HCT116 (cell line): ENCODE data around the gene TBRG1.

ENCODE experiments used
- EZH2 ChIP-seq: fragments of 200-600 bp; sonication (generic); IDR thresholded peaks from 2 replicates; pipeline ENCODE4 v1.6.1; 2017; ENCODE audit warnings: antibody characterized with exemption, mixed run types
- JUND ChIP-seq: IDR thresholded peaks from 2 replicates; pipeline ENCODE4 v1.6.1; 2012
- POLR2A ChIP-seq: IDR thresholded peaks from 2 replicates; pipeline ENCODE4 v1.7.0; 2011; ENCODE audit warnings: borderline replicate concordance; ENCODE audit not compliant: insufficient read depth, insufficient read length; ENCODE audit errors: extremely low read depth
- POLR2AphosphoS5 ChIP-seq: IDR thresholded peaks from 2 replicates; pipeline ENCODE4 v1.6.1; 2011; ENCODE audit warnings: mild to moderate bottlenecking, low read depth, low read length, moderate library complexity
- RAD21 ChIP-seq: IDR thresholded peaks from 2 replicates; pipeline ENCODE4 v1.6.1; 2012; ENCODE audit warnings: low read depth, mild to moderate bottlenecking
- SRF ChIP-seq: IDR thresholded peaks from 2 replicates; pipeline ENCODE4 v1.6.1; 2012; ENCODE audit warnings: low read depth
- TCF7L2 ChIP-seq: IDR thresholded peaks from 2 replicates; pipeline ENCODE4 v1.7.0; 2011; ENCODE audit warnings: borderline replicate concordance, inconsistent platforms; ENCODE audit not compliant: insufficient read depth, insufficient read length; ENCODE audit errors: extremely low read depth
- TF ChIP-seq, protein P1 (sequence below), 3 experiments: fragments of 200-600 bp in 1 of 3; sonication (generic) in 1 of 3; IDR thresholded peaks in 2 of 3; conservative IDR thresholded peaks in 1 of 3; 2 replicates each; pipeline ENCODE4 v1.5.1; 2012 to 2017; ENCODE audit warnings: low read depth in 2 of 3, low read length in 2 of 3, antibody characterized with exemption in 1 of 3, borderline replicate concordance in 1 of 3, control low read depth in 1 of 3, mild to moderate bottlenecking in 1 of 3, mixed read lengths in 1 of 3, mixed run types in 1 of 3, moderate library complexity in 1 of 3; ENCODE audit not compliant: insufficient read depth in 1 of 3
- TF ChIP-seq, protein P2 (sequence below): IDR thresholded peaks from 2 replicates; pipeline ENCODE4 v1.6.1; 2012
- TF ChIP-seq, protein P3 (sequence below): IDR thresholded peaks from 2 replicates; pipeline ENCODE4 v1.6.1; 2012; ENCODE audit warnings: low read depth

DNA sequence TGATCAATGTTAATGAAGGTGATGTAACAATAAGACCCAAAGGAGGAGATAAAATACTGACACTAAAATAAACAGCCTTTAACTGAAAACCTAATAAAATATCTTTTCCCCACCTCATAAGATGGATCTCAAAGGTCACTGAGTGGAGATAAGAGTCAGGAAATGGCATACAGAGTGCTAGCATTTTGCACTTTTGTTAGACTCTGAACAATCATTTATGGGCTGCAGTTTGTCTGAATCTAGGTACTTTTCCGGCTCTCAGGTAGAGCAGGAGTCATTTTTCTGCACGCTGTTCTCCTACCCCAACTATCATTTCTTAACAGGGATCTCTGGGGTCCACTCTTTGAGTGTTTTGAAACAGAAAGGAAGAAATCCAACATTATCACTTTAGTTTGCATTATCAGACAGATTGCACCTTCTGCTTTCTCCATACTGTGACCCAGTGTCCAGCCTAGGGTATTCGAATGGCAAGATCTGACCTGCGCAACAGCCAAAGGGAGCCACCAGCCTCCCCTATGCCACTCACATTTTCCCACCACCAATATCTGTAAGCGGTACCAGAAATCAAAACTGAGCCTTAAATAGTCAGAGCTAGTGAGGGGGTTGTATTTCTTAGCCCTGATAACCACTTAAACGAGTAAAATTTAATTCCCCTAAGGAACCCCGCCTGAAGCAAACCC, 50.0 kb downstream of the TBRG1 start:
- TF ChIP-seq SRF (no peak), TCF7L2 (no peak), JUND (no peak), POLR2AphosphoS5 (no peak), EZH2 (no peak), RAD21 (no peak), POLR2A (no peak)
- TF ChIP-seq, protein P1, sequence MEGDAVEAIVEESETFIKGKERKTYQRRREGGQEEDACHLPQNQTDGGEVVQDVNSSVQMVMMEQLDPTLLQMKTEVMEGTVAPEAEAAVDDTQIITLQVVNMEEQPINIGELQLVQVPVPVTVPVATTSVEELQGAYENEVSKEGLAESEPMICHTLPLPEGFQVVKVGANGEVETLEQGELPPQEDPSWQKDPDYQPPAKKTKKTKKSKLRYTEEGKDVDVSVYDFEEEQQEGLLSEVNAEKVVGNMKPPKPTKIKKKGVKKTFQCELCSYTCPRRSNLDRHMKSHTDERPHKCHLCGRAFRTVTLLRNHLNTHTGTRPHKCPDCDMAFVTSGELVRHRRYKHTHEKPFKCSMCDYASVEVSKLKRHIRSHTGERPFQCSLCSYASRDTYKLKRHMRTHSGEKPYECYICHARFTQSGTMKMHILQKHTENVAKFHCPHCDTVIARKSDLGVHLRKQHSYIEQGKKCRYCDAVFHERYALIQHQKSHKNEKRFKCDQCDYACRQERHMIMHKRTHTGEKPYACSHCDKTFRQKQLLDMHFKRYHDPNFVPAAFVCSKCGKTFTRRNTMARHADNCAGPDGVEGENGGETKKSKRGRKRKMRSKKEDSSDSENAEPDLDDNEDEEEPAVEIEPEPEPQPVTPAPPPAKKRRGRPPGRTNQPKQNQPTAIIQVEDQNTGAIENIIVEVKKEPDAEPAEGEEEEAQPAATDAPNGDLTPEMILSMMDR (IDR thresholded peaks at IDR 0.05 in 2 of 3, conservative IDR thresholded peaks at IDR 0.05 in 1 of 3; ENCODE audit: borderline replicate concordance in 1 of 3, insufficient read depth in 1 of 3, low read depth in 2 of 3, low read length in 2 of 3): no peak
- TF ChIP-seq, protein P2, sequence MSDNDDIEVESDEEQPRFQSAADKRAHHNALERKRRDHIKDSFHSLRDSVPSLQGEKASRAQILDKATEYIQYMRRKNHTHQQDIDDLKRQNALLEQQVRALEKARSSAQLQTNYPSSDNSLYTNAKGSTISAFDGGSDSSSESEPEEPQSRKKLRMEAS: no peak
- TF ChIP-seq, protein P3, sequence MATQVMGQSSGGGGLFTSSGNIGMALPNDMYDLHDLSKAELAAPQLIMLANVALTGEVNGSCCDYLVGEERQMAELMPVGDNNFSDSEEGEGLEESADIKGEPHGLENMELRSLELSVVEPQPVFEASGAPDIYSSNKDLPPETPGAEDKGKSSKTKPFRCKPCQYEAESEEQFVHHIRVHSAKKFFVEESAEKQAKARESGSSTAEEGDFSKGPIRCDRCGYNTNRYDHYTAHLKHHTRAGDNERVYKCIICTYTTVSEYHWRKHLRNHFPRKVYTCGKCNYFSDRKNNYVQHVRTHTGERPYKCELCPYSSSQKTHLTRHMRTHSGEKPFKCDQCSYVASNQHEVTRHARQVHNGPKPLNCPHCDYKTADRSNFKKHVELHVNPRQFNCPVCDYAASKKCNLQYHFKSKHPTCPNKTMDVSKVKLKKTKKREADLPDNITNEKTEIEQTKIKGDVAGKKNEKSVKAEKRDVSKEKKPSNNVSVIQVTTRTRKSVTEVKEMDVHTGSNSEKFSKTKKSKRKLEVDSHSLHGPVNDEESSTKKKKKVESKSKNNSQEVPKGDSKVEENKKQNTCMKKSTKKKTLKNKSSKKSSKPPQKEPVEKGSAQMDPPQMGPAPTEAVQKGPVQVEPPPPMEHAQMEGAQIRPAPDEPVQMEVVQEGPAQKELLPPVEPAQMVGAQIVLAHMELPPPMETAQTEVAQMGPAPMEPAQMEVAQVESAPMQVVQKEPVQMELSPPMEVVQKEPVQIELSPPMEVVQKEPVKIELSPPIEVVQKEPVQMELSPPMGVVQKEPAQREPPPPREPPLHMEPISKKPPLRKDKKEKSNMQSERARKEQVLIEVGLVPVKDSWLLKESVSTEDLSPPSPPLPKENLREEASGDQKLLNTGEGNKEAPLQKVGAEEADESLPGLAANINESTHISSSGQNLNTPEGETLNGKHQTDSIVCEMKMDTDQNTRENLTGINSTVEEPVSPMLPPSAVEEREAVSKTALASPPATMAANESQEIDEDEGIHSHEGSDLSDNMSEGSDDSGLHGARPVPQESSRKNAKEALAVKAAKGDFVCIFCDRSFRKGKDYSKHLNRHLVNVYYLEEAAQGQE: no peak
